ENCODE results near the gene ZNF219.

GRCh38 chr14:21056520-21057163 lies 41.8 kb downstream of the ZNF219 start:
- TF ChIP-seq, protein P1, sequence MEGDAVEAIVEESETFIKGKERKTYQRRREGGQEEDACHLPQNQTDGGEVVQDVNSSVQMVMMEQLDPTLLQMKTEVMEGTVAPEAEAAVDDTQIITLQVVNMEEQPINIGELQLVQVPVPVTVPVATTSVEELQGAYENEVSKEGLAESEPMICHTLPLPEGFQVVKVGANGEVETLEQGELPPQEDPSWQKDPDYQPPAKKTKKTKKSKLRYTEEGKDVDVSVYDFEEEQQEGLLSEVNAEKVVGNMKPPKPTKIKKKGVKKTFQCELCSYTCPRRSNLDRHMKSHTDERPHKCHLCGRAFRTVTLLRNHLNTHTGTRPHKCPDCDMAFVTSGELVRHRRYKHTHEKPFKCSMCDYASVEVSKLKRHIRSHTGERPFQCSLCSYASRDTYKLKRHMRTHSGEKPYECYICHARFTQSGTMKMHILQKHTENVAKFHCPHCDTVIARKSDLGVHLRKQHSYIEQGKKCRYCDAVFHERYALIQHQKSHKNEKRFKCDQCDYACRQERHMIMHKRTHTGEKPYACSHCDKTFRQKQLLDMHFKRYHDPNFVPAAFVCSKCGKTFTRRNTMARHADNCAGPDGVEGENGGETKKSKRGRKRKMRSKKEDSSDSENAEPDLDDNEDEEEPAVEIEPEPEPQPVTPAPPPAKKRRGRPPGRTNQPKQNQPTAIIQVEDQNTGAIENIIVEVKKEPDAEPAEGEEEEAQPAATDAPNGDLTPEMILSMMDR (IDR thresholded peaks at IDR 0.05 in 2 of 3, conservative IDR thresholded peaks at IDR 0.05 in 1 of 3; ENCODE audit: borderline replicate concordance in 1 of 3, insufficient read depth in 1 of 3, low read depth in 2 of 3, low read length in 2 of 3): no peak
- no peak for TF ChIP-seq EZH2 (IDR thresholded peaks at IDR 0.05)
- no peak for TF ChIP-seq POLR2A (IDR thresholded peaks at IDR 0.05; ENCODE audit: borderline replicate concordance, extremely low read depth, insufficient read depth, insufficient read length)
- TF ChIP-seq SP1 (IDR thresholded peaks at IDR 0.05; ENCODE audit: low read depth): no peak
- no peak for TF ChIP-seq RAD21 (IDR thresholded peaks at IDR 0.05; ENCODE audit: low read depth)

All from HCT116 (cell line).